Cardiac muscle cell (in vitro differentiated cells and primary cell): Measurements from ENCODE around the gene ATP9B. TPM values are rescaled to one million over a fixed set of nuclear protein-coding genes. Genes with fewer than 3 reads are reported as not detected.

ENCODE experiments used
- DNase-seq, 2 donors: peaks; one replicate each; pipeline versions ENCODE4 v3.0.0 to v3.0.0-alpha.2; 2010 to 2017; ENCODE audit warnings: low read depth in 1 of 2, low spot score in 1 of 2
- H3K27ac ChIP-seq: fragments of 200-600 bp; sonication (generic); 2 replicates; pipeline ENCODE4 v1.5.1; 2016
- H3K27me3 ChIP-seq: fragments of 200-600 bp; sonication (generic); 2 replicates; pipeline ENCODE4 v1.6.0; 2016; ENCODE audit warnings: control low read depth
- H3K36me3 ChIP-seq: fragments of 200-600 bp; sonication (generic); 2 replicates; pipeline ENCODE4 v1.5.1; 2016; ENCODE audit warnings: control low read depth
- H3K4me1 ChIP-seq: fragments of 200-600 bp; sonication (generic); 2 replicates; pipeline ENCODE4 v1.8.1; 2017; ENCODE audit warnings: low read depth, mild to moderate bottlenecking, mixed run types
- H3K4me3 ChIP-seq: fragments of 200-600 bp; sonication (generic); 2 replicates; pipeline ENCODE4 v1.5.1; 2016; ENCODE audit warnings: mild to moderate bottlenecking
- H3K9me3 ChIP-seq: fragments of 200-600 bp; sonication (generic); 2 replicates; pipeline ENCODE4 v1.5.1; 2017; ENCODE audit warnings: low read depth, mild to moderate bottlenecking, control low read depth
- CTCF ChIP-seq: IDR thresholded peaks from 2 replicates; pipeline ENCODE4 v1.5.1; 2012; ENCODE audit warnings: low read depth, mild to moderate bottlenecking, low read length
- polyA plus RNA-seq: library from polyadenylated mRNA; unstranded; fragments of >200 nt; fragmentation: Nextera tagmentation; extraction: Ambion mirVana; gene quantifications from 2 replicates; pipeline ENCODE4 v1.2.1, GENCODE V29; 2016
- total RNA-seq: library from RNA; depleted of rRNA; stranded (reverse); fragments of >200 nt; gene quantifications from 2 replicates; pipeline ENCODE4 v1.2.3, GENCODE V29; 2016

ATP9B gene
- total and polyA plus RNA-seq, 2 experiments from 2014 or later: 14.1 to 14.2 TPM

- no peak for DNase-seq
- H3K4me3 ChIP-seq: no peak overlapping the region
- no peak for TF ChIP-seq CTCF
- H3K9me3 ChIP-seq: no peaks in the 10 kb centered on the region
- H3K27ac ChIP-seq: no peak overlapping the region
- no peaks in the 10 kb centered on the region for H3K27me3 ChIP-seq
- no peaks in the 10 kb centered on the region for H3K4me1 ChIP-seq
- H3K36me3 ChIP-seq: peaks cover 10% of the 10 kb centered on the region
These were observed 286.5 kb downstream of the ATP9B start for GRCh38 chr18:79355433-79356335.

- H3K4me1 ChIP-seq: no peaks in the 10 kb centered on the region
- no peak overlapping the region for H3K4me3 ChIP-seq
- no peak overlapping the region for H3K27ac ChIP-seq
- no peaks in the 10 kb centered on the region for H3K9me3 ChIP-seq
- H3K36me3 ChIP-seq: peaks cover 10% of the 10 kb centered on the region
- H3K27me3 ChIP-seq: no peaks in the 10 kb centered on the region
- DNase-seq: no peak
- TF ChIP-seq CTCF: no peak
These were observed 287.2 kb downstream of the ATP9B start for GRCh38 chr18:79356435-79356834.

- Histone ChIP-seq H3K4me3 (no peak overlapping the region), H3K27me3 (no peaks in the 10 kb centered on the region), H3K4me1 (no peaks in the 10 kb centered on the region), H3K9me3 (no peaks in the 10 kb centered on the region), H3K27ac (no peak overlapping the region), H3K36me3 (peaks cover 18% of the 10 kb centered on the region)
- no peak for TF ChIP-seq CTCF
- no peak for DNase-seq
These were observed 291.7 kb downstream of the ATP9B start for GRCh38 chr18:79360933-79361332.

- Histone ChIP-seq H3K27ac (no peak overlapping the region), H3K4me3 (no peak overlapping the region), H3K27me3 (no peaks in the 10 kb centered on the region), H3K9me3 (no peaks in the 10 kb centered on the region), H3K4me1 (no peaks in the 10 kb centered on the region), H3K36me3 (peaks cover 18% of the 10 kb centered on the region)
- TF ChIP-seq CTCF: no peak
- DNase-seq: no peak
These were observed 292.8 kb downstream of the ATP9B start for GRCh38 chr18:79361766-79362522.

- Histone ChIP-seq H3K4me3 (no peak overlapping the region), H3K27ac (no peak overlapping the region), H3K36me3 (peaks cover 8% of the 10 kb centered on the region), H3K4me1 (no peaks in the 10 kb centered on the region), H3K27me3 (no peaks in the 10 kb centered on the region), H3K9me3 (no peaks in the 10 kb centered on the region)
- no peak for DNase-seq
- TF ChIP-seq CTCF: no peak
These were observed 296.5 kb downstream of the ATP9B start for GRCh38 chr18:79365701-79366100.
